Measurements from ENCODE around the gene TMEM139.

DNA sequence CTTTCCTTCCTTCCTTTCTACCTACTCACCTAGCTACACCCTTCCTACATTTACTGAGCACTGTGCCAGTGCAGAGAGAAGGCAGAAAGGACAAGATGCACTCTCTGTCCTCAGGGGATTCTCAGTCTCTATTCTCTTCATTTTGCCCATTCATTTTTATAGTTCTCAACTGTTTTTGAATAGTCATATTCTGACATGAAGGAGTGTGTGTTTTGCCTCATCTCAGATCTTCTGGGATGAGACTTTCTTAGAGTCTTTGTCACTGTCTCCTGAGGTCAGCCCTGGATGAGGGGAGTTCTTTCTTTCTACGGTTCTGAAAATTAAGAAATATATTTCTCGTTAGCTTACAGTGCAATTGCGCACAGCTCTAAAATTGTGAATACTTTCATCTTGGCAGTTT, 52.5 kb downstream of the TMEM139 start:
- TF ChIP-seq, protein P1, sequence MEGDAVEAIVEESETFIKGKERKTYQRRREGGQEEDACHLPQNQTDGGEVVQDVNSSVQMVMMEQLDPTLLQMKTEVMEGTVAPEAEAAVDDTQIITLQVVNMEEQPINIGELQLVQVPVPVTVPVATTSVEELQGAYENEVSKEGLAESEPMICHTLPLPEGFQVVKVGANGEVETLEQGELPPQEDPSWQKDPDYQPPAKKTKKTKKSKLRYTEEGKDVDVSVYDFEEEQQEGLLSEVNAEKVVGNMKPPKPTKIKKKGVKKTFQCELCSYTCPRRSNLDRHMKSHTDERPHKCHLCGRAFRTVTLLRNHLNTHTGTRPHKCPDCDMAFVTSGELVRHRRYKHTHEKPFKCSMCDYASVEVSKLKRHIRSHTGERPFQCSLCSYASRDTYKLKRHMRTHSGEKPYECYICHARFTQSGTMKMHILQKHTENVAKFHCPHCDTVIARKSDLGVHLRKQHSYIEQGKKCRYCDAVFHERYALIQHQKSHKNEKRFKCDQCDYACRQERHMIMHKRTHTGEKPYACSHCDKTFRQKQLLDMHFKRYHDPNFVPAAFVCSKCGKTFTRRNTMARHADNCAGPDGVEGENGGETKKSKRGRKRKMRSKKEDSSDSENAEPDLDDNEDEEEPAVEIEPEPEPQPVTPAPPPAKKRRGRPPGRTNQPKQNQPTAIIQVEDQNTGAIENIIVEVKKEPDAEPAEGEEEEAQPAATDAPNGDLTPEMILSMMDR (IDR thresholded peaks at IDR 0.05): no peak
- no peak for TF ChIP-seq POLR2A (IDR thresholded peaks at IDR 0.05)

Data from tibial nerve (tissue), 3 donors.